RWPE2 (cell line): ENCODE measurements around the gene TJP2.

ENCODE experiments used
- ATAC-seq: fragments of 200-7000 bp; cut with Tn5 transposase; 3 replicates; pipeline ENCODE4 v1.9.1; 2021; ENCODE audit warnings: low read depth
- DNase-seq: peaks from one replicate; pipeline ENCODE4 v3.0.0-alpha.2; 2020; ENCODE audit warnings: low spot score
- H3K27ac ChIP-seq: fragments of 450-650 bp; 2 replicates; pipeline ENCODE4 v1.5.1; 2017; ENCODE audit warnings: mild to moderate bottlenecking; ENCODE audit not compliant: poor library complexity, severe bottlenecking
- H3K27me3 ChIP-seq: fragments of 250-450 bp; sonication (Bioruptor Pico); 2 replicates; pipeline ENCODE4 v1.5.1; 2021; ENCODE audit warnings: mild to moderate bottlenecking, moderate library complexity; ENCODE audit not compliant: insufficient read depth, poor library complexity, severe bottlenecking
- H3K36me3 ChIP-seq: fragments of 250-450 bp; sonication (Bioruptor Pico); 2 replicates; pipeline ENCODE4 v1.5.1; 2020; ENCODE audit warnings: low read depth, mild to moderate bottlenecking, moderate library complexity
- H3K4me1 ChIP-seq: fragments of 250-450 bp; sonication (Bioruptor Pico); 2 replicates; pipeline ENCODE4 v1.5.1; 2021; ENCODE audit warnings: mild to moderate bottlenecking, moderate library complexity; ENCODE audit not compliant: insufficient read depth, poor library complexity, severe bottlenecking
- H3K4me3 ChIP-seq: fragments of 250-450 bp; sonication (Bioruptor Pico); 2 replicates; pipeline ENCODE4 v1.5.1; 2021; ENCODE audit warnings: mild to moderate bottlenecking, moderate library complexity; ENCODE audit not compliant: severe bottlenecking
- H3K9me3 ChIP-seq: fragments of 250-450 bp; sonication (Bioruptor Pico); 2 replicates; pipeline ENCODE4 v1.5.1; 2021; ENCODE audit warnings: mild to moderate bottlenecking, moderate library complexity; ENCODE audit not compliant: severe bottlenecking
- TF ChIP-seq, protein P1 (sequence below): fragments of 450-650 bp; IDR thresholded peaks from one replicate; pipeline ENCODE4 v1.5.1; 2017; ENCODE audit warnings: mild to moderate bottlenecking, moderate library complexity; ENCODE audit not compliant: poor library complexity, severe bottlenecking

TJP2 gene

DNA sequence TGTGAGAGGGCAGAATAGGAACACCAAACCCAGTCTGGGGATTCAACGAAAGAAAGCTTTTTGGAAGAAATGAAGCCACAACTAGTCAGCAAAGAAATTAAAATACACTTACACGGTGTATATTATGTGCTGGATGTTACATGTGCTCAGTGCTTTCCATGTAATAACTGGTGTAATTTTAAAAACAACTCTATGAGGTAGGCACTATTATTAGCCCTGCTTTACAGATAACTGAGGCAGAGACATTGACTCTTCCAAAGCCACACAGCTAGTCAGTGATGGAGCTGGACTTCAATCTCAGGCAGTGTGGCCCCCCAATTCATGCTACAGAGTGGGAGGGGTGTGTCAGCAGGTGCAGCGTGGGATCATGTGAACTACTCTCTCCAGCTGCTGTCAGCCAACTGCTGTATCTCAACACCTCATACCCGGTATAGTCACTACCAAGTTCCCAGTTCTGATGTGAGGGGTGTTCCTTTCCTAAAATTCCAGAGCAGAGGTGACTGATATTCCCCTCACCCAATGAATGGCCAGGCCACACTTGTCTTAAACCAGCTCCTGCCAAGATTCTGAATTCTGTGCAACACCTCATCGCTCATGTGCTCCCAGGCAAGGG, 33.8 kb upstream of the TJP2 start:
- Histone ChIP-seq H3K27ac (no peak overlapping the region), H3K4me1 (peaks cover 23% of the 10 kb centered on the region), H3K36me3 (no peaks in the 10 kb centered on the region), H3K9me3 (no peaks in the 10 kb centered on the region), H3K27me3 (no peaks in the 10 kb centered on the region), H3K4me3 (no peak overlapping the region)
- no peak for ATAC-seq
- TF ChIP-seq, protein P1, sequence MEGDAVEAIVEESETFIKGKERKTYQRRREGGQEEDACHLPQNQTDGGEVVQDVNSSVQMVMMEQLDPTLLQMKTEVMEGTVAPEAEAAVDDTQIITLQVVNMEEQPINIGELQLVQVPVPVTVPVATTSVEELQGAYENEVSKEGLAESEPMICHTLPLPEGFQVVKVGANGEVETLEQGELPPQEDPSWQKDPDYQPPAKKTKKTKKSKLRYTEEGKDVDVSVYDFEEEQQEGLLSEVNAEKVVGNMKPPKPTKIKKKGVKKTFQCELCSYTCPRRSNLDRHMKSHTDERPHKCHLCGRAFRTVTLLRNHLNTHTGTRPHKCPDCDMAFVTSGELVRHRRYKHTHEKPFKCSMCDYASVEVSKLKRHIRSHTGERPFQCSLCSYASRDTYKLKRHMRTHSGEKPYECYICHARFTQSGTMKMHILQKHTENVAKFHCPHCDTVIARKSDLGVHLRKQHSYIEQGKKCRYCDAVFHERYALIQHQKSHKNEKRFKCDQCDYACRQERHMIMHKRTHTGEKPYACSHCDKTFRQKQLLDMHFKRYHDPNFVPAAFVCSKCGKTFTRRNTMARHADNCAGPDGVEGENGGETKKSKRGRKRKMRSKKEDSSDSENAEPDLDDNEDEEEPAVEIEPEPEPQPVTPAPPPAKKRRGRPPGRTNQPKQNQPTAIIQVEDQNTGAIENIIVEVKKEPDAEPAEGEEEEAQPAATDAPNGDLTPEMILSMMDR = no peak
- DNase-seq = no peak

GRCh38 chr9:69141851-69142250, 32.2 kb upstream of the TJP2 start:
- no peaks in the 10 kb centered on the region for H3K36me3 ChIP-seq
- H3K9me3 ChIP-seq = no peaks in the 10 kb centered on the region
- TF ChIP-seq, protein P1 = no peak
- no peak overlapping the region for H3K4me3 ChIP-seq
- peaks cover 15% of the 10 kb centered on the region for H3K4me1 ChIP-seq
- ATAC-seq (no peak; the same call in 2 of the 3 replicates), DNase-seq (no peak)
- no peaks in the 10 kb centered on the region for H3K27me3 ChIP-seq
- H3K27ac ChIP-seq = peak overlapping the region; percentile 27

DNA sequence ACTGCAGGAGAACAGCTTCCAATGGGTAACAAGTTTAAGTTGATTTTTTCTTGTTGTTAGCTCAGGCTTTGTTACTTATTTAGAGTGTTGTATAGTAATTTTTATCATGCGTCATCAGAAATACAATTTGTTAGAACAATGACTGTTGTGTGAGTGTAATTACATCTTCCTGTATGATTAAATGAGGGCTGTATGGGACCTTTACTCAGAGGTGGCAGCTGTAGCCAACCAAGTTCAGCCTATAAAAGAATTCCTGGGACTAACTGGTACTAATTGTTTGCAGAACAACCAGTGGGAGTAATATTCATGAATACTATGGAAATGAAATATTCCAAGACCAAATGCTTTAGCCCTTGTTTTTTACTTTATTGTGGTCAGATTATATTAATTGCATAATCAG, 30.8 kb upstream of the TJP2 start:
- TF ChIP-seq, protein P1 = no peak
- H3K4me1 ChIP-seq = peaks cover 15% of the 10 kb centered on the region
- H3K9me3 ChIP-seq = no peaks in the 10 kb centered on the region
- H3K4me3 ChIP-seq = no peak overlapping the region
- H3K36me3 ChIP-seq = no peaks in the 10 kb centered on the region
- H3K27ac ChIP-seq = peak overlapping the region; percentile 27
- no peaks in the 10 kb centered on the region for H3K27me3 ChIP-seq
- DNase-seq = no peak
- ATAC-seq = peak; percentile 19; the same call in 1 of the 3 replicates

DNA sequence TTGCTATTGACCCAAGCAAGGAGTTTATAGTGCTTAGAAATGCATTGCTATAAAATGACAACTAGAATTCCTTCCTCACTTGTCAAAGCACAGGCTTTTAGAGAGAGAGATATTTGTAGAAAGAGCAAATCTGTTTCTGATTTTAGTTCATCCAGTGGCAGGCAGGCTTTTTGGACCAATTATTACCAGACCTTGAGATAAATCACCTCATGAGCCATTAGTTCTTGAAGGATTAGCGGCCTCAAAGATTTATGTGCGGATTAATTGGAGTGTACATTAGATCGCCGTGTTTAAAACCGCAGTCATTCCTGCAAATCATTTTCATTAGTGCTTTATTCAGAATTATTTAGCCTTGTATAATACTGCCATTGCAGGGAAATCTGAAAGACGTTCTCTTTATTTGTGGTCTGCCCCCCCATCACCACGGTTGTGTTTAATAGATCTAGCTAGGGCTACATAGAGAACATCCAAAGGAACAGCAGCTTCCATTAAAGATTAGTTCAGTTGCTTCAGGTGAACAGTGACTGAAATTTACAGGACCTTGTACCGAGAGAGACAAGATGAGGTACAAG, 28.8 kb upstream of the TJP2 start:
- H3K9me3 ChIP-seq = no peaks in the 10 kb centered on the region
- peaks cover 15% of the 10 kb centered on the region for H3K4me1 ChIP-seq
- no peak overlapping the region for H3K4me3 ChIP-seq
- no peaks in the 10 kb centered on the region for H3K36me3 ChIP-seq
- no peak for DNase-seq
- no peaks in the 10 kb centered on the region for H3K27me3 ChIP-seq
- TF ChIP-seq, protein P1 = no peak
- ATAC-seq = no peak
- H3K27ac ChIP-seq = no peak overlapping the region
